Kidney (tissue), 14 donors: ENCODE measurements around the gene MCL1. TPM values are rescaled to one million over a fixed set of nuclear protein-coding genes. Genes with fewer than 3 reads are reported as not detected.

Source experiments
- DNase-seq, 5 donors: peaks; one replicate each; pipeline ENCODE4 v3.0.0-alpha.2; 2013 to 2020
- FAIRE-seq: peaks from 2 replicates; lab custom pipeline; 2012; peaks lifted over from hg19 to GRCh38; lab: Jason Lieb, UNC
- H3K27ac ChIP-seq, 2 donors: one replicate each; pipeline ENCODE4 v1.7.0; 2013; ENCODE audit warnings: low read depth in 2 of 2, low read length in 2 of 2, inconsistent platforms in 1 of 2
- H3K27me3 ChIP-seq: one replicate; pipeline ENCODE4 v1.7.1; 2013; ENCODE audit warnings: low read length, inconsistent platforms; ENCODE audit not compliant: control insufficient read depth, insufficient read depth
- H3K36me3 ChIP-seq, 3 donors: one replicate each; pipeline versions ENCODE4 v1.7.0 to v1.7.1; 2013; ENCODE audit warnings: low read length in 3 of 3, control low read depth in 1 of 3, inconsistent platforms in 1 of 3; ENCODE audit not compliant: insufficient read depth in 3 of 3, control insufficient read depth in 2 of 3
- H3K4me1 ChIP-seq, 3 donors: one replicate each; pipeline versions ENCODE4 v1.7.0 to v1.7.1; 2013; ENCODE audit warnings: low read length in 3 of 3, inconsistent platforms in 1 of 3, low read depth in 1 of 3; ENCODE audit not compliant: control insufficient read depth in 2 of 3, insufficient read depth in 2 of 3
- H3K4me3 ChIP-seq, 3 donors: one replicate each; pipeline versions ENCODE4 v1.7.0 to v1.8.1; 2013; ENCODE audit warnings: low read length in 3 of 3, control low read depth in 1 of 3, inconsistent platforms in 1 of 3
- H3K9ac ChIP-seq, 3 donors: one replicate each; pipeline versions ENCODE4 v1.7.0 to v1.7.1; 2013; ENCODE audit warnings: low read length in 3 of 3, control low read depth in 1 of 3, inconsistent platforms in 1 of 3
- H3K9me3 ChIP-seq, 3 donors: one replicate each; pipeline versions ENCODE4 v1.7.0 to v1.7.1; 2013; ENCODE audit warnings: low read length in 3 of 3, control low read depth in 1 of 3, inconsistent platforms in 1 of 3; ENCODE audit not compliant: control insufficient read depth in 2 of 3, insufficient read depth in 1 of 3
- intact Hi-C: fragments of 100-400 bp; cut with DNase I; formaldehyde crosslinking; loops from one replicate; pipeline ENCODE4 v1.11.1; 2022
- polyA plus RNA-seq: library from polyadenylated mRNA; stranded (reverse); fragments of 350-450 nt; fragmentation: Illumina TruSeq; extraction: RNeasy Lipid Tissue Mini Kit (QIAGEN cat#74804); gene quantifications from one replicate; pipeline ENCODE4 v1.2.3, GENCODE V29; 2014; ENCODE audit warnings: low read depth, low replicate concordance; ENCODE audit not compliant: insufficient read depth
- total RNA-seq: library from RNA; stranded (reverse); fragmentation: NEBNext Ultra II Directional; extraction: Animal tissue kit (Norgen Biotek cat#: 25700); gene quantifications from one replicate; pipeline ENCODE4 v1.2.1, GENCODE V29; 2021
- TF ChIP-seq, protein P1 (sequence below): IDR thresholded peaks from 3 replicates; pipeline ENCODE4 v1.5.1; 2012; ENCODE audit warnings: mild to moderate bottlenecking, moderate library complexity, borderline replicate concordance; ENCODE audit not compliant: insufficient read depth; ENCODE audit errors: extremely low read depth
- donor health status: control.
- donor health status: control.
- donor health status: control.
- donor health status: control.
- donor health status: control.
- donor health status: DM: yes; HTN: yes; CAD: no.
- donor health status: Normal renal cell carcinoma (clear cell type).

Gene MCL1
- total and polyA plus RNA-seq, 2 donors from 2014 or later = 79.5 to 253 TPM

DNA sequence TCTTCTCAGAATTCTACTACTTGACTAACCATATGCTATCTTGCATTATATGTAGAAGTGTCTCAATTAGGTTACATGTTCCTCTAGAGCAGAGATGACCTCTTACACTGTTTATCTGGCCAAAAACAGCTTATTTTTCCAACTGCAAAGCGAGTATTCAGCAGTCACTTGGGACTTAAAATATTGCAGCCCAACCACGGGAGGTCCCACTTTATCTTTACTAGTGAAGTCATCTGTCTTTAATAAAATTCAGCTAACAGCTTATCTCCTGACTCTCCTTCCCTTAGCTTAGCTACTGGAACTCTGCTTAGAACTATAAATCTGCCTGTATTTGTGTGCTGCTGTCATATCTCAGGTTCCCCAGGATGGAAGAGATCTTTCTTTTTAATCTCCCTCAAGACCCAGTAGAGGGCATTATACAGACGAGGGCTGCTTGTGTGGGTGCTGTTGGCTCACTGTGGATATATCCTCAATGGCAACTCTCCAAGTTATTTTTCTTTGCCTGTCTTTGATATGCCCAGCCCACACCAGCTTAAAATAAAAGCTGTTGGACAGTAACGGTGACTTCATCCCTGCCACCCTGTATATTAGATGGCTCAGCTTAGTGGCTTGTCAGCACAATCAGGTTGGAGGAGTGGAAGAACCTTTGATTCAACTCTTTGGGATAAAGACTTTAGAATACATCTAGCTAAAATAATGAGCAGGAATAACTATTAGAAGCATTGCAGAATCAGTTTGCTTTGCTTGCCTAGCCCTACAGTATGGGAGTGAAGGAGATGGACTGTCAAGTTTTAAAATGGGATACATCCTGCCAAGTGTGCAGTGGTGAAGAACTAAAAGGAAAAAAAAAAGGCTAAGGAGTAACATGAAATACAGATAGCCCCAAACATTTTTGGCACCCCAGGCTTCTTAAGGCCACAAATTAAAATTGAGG lies 40.4 kb upstream of the MCL1 start:
- H3K9ac ChIP-seq = peak overlapping the region in 1 of 3 donors; percentile 17
- DNase-seq (peak in 1 of 5 donors; percentile 25), FAIRE-seq (no peak)
- peak overlapping the region; percentile 38 to 51 for H3K27ac ChIP-seq
- H3K4me1 ChIP-seq = peaks cover 0 to 4% (median 0%) of the 10 kb centered on the region in 3 donors
- no peak overlapping the region for H3K4me3 ChIP-seq
- H3K27me3 ChIP-seq = no peaks in the 10 kb centered on the region
- peaks cover 9 to 31% (median 13%) of the 10 kb centered on the region in 3 donors for H3K36me3 ChIP-seq
- H3K9me3 ChIP-seq = no peaks in the 10 kb centered on the region
- TF ChIP-seq, protein P1, sequence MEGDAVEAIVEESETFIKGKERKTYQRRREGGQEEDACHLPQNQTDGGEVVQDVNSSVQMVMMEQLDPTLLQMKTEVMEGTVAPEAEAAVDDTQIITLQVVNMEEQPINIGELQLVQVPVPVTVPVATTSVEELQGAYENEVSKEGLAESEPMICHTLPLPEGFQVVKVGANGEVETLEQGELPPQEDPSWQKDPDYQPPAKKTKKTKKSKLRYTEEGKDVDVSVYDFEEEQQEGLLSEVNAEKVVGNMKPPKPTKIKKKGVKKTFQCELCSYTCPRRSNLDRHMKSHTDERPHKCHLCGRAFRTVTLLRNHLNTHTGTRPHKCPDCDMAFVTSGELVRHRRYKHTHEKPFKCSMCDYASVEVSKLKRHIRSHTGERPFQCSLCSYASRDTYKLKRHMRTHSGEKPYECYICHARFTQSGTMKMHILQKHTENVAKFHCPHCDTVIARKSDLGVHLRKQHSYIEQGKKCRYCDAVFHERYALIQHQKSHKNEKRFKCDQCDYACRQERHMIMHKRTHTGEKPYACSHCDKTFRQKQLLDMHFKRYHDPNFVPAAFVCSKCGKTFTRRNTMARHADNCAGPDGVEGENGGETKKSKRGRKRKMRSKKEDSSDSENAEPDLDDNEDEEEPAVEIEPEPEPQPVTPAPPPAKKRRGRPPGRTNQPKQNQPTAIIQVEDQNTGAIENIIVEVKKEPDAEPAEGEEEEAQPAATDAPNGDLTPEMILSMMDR = peak; percentile 25
- intact Hi-C loops = loop anchor here (10.0 kb wide), 1 partner anchor 45 kb away; the partner anchor contains the start of gene MCL1

DNA sequence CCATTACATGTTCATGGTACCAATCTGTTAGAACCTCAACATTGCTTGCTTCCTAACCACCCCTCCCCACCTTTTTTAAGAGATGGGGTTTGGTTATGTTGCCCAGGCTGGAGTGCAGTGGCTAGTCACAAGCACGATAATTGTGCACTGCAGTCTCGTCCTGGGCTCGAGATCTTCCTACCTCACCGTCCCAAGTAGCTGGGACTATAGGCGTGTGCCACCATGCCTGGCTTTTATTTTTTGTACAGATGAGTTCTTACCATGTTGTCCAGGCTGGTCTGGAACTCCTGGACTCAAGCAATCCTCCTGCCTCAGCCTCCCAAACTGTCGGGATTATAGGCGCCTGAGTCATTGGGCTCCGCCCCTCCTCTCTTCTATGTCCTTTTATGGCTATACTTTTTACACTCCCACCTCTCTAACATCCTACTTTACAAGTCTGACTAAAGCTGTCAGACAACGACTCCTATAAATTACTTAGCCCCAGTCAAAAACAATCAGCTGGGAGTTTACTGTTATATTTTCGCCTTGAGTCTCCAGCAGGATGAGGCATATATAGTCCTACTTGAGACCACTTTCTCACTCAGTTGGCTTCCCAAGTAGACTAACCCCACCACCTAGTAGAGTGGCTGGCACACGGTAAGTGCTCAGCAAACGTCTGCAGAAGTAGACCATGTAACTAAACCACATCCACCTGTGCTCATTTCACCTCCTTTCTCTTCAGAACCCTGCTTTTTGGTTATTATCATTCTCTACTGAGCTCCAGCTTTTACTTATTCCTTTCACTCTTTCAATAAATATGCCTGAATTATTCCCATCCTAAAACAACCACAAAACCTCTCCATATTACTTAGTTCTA lies 36.2 kb upstream of the MCL1 start:
- FAIRE-seq (no peak), DNase-seq (no peak)
- H3K4me3 ChIP-seq = no peak overlapping the region
- peaks cover 1 to 10% (median 5%) of the 10 kb centered on the region in 3 donors for H3K36me3 ChIP-seq
- no peaks in the 10 kb centered on the region for H3K9me3 ChIP-seq
- H3K4me1 ChIP-seq = peaks cover 0 to 6% (median 4%) of the 10 kb centered on the region in 3 donors
- H3K27me3 ChIP-seq = no peaks in the 10 kb centered on the region
- peak overlapping the region in 1 of 2 donors; percentile 48 for H3K27ac ChIP-seq
- no peak overlapping the region for H3K9ac ChIP-seq
- intact Hi-C loops = no loop called here
- TF ChIP-seq, protein P1 = no peak

DNA sequence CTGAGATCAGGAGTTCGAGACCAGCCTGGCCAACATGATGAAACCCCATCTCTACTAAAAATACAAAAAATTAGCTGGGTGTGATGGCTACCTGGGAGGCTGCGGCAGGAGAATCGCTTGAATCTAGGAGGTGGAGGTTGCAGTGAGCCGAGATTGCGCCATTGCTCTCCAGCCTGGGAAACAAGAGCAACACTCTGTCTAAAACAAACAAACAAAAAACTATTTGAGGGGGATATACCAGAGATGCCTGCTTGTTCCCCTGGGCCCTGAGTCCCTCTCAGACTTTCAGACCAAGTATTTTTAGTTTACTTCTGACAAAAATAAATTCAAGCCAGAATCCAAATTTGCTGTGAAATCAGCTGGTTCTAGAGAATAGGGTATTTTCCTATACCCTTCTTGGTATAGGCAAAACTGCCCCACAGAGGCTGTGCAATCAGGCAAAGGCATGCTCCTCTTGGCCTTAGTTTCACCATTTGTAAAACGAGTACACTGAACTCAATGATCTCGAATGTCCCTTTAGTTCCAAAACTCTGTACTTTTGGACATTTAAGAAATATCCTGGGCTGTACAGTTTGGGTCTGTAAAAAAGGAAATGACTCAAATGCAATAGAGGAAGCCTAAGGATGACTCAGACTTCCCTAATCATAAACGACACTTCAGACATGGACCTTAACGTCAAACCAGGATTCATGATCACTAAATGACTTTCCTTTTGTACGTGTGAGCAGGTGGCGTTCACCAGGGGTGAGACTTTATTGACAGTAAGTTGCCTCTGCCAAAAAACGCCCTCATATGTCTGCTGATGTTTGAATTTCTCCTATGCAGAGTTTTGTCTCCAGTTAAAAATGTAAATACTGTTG lies 33.9 kb upstream of the MCL1 start:
- H3K9me3 ChIP-seq = no peaks in the 10 kb centered on the region
- no peak overlapping the region for H3K9ac ChIP-seq
- H3K36me3 ChIP-seq = peaks cover 0 to 2% (median 0%) of the 10 kb centered on the region in 3 donors
- DNase-seq (peak in 1 of 5 donors; percentile 32), FAIRE-seq (peak; percentile 29)
- peak overlapping the region; percentile 19 to 76 for H3K27ac ChIP-seq
- TF ChIP-seq, protein P1 = no peak
- H3K4me3 ChIP-seq = no peak overlapping the region
- H3K27me3 ChIP-seq = no peaks in the 10 kb centered on the region
- H3K4me1 ChIP-seq = peaks cover 0 to 6% (median 5%) of the 10 kb centered on the region in 3 donors
- intact Hi-C loops = no loop called here
